Measurements from ENCODE around the gene TBC1D24. TPM values are rescaled to one million over a fixed set of nuclear protein-coding genes. Genes with fewer than 3 reads are reported as not detected.

Gene TBC1D24
- total and polyA plus RNA-seq, 7 experiments from 2014 or later, result 1.7 to 13.5 (median 9.2) TPM

- Histone ChIP-seq H3K4me3 (ENCODE audit: low read length) (no peak overlapping the region), H3K4me1 (ENCODE audit: control insufficient read depth in 2 of 2, insufficient read depth in 2 of 2, low read length in 2 of 2) (peaks cover 0 to 4% of the 10 kb centered on the region in 2 donors), H3K9me3 (ENCODE audit: control insufficient read depth in 2 of 3, low read length in 3 of 3) (no peaks in the 10 kb centered on the region), H3K27me3 (ENCODE audit: control insufficient read depth in 2 of 2, insufficient read depth in 2 of 2, low read length in 2 of 2) (peaks cover 4 to 24% of the 10 kb centered on the region in 2 donors), H3K36me3 (ENCODE audit: control insufficient read depth in 2 of 3, insufficient read depth in 3 of 3, low read length in 3 of 3) (no peaks in the 10 kb centered on the region), H3K27ac (ENCODE audit: low read depth, low read length) (no peak overlapping the region)
- Mint-ChIP-seq H3K4me3 (peak overlapping the region in 2 of 10 donors; percentile 31 to 33), H3K36me3 (peaks cover 0 to 1% (median 0%) of the 10 kb centered on the region in 5 donors), H3K4me1 (peaks cover 4 to 19% (median 8%) of the 10 kb centered on the region in 7 donors), H3K27ac (no peak overlapping the region), H3K27me3 (peaks cover 12 to 51% (median 19%) of the 10 kb centered on the region in 5 donors), H3K9me3 (no peaks in the 10 kb centered on the region)
- POLR2A ChIA-PET, result no interaction called here
- DNase-seq (no peak), ATAC-seq (no peak)
- intact Hi-C loops (cut with micrococcal nuclease), result loop anchor here in 1 of 2 donors (5.0 kb wide), 2 partner anchors 203 to 212 kb away; partner anchors contain the start of genes KCTD5 and RNPS1
- CTCF ChIA-PET, result interaction anchor here (0.6 kb wide), 1 partner anchor 17 kb away, joined by 5 read pairs; no protein-coding TSS in a partner anchor
Observed at GRCh38 chr16:2470234-2470601, 4.7 kb upstream of the TBC1D24 start.

DNA sequence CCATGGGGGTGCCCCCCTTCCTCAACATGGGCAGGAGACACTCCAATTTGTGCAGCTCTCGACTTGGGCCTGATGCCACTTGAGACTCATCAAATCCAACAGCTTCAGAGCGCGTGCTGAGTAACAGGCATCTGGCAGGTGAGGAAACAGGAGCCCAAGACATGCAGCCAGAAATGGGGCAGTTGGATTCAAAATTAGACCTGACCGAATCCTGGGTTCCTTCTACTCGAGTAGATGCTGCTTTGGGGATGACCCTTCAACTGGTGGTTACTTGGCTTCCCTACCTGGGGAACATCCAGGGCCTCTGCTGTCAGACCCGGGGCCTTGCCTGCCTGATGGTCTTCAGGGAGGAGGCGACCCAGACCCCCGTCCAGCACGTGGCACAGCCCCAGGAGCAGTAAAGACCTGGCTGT is 4.3 kb upstream of the TBC1D24 start:
- CTCF ChIA-PET, result interaction anchor here (0.6 kb wide), 1 partner anchor 17 kb away, joined by 5 read pairs; no protein-coding TSS in a partner anchor
- H3K27ac ChIP-seq (ENCODE audit: low read depth, low read length), result no peak overlapping the region
- POLR2A ChIA-PET, result no interaction called here
- no peak for ATAC-seq
- H3K4me1 Mint-ChIP-seq, result peaks cover 4 to 19% (median 8%) of the 10 kb centered on the region in 7 donors
- intact Hi-C loops (cut with micrococcal nuclease), result loop anchor here in 1 of 2 donors (5.0 kb wide), 2 partner anchors 203 to 212 kb away; partner anchors contain the start of genes KCTD5 and RNPS1
- no peaks in the 10 kb centered on the region for H3K9me3 Mint-ChIP-seq
- no peak for DNase-seq
- no peak overlapping the region for H3K27ac Mint-ChIP-seq
- peaks cover 12 to 51% (median 19%) of the 10 kb centered on the region in 5 donors for H3K27me3 Mint-ChIP-seq
- no peak overlapping the region for H3K4me3 ChIP-seq (ENCODE audit: low read length)
- H3K4me1 ChIP-seq (ENCODE audit: control insufficient read depth in 2 of 2, insufficient read depth in 2 of 2, low read length in 2 of 2), result peaks cover under 1 to 5% of the 10 kb centered on the region in 2 donors
- H3K4me3 Mint-ChIP-seq, result peak overlapping the region in 2 of 10 donors; percentile 31 to 33
- peaks cover 0 to 1% (median 0%) of the 10 kb centered on the region in 5 donors for H3K36me3 Mint-ChIP-seq
- no peaks in the 10 kb centered on the region for H3K36me3 ChIP-seq (ENCODE audit: control insufficient read depth in 2 of 3, insufficient read depth in 3 of 3, low read length in 3 of 3)
- H3K9me3 ChIP-seq (ENCODE audit: control insufficient read depth in 2 of 3, low read length in 3 of 3), result no peaks in the 10 kb centered on the region
- H3K27me3 ChIP-seq (ENCODE audit: control insufficient read depth in 2 of 2, insufficient read depth in 2 of 2, low read length in 2 of 2), result peaks cover 4 to 24% of the 10 kb centered on the region in 2 donors

- peaks cover 4 to 23% (median 12%) of the 10 kb centered on the region in 7 donors for H3K4me1 Mint-ChIP-seq
- Histone ChIP-seq H3K27ac (ENCODE audit: low read depth, low read length) (no peak within 1 kb of the TSS), H3K4me3 (ENCODE audit: low read length) (no peak within 1 kb of the TSS), H3K4me1 (ENCODE audit: control insufficient read depth in 2 of 2, insufficient read depth in 2 of 2, low read length in 2 of 2) (peaks cover 5 to 10% of the 10 kb centered on the region in 2 donors), H3K9me3 (ENCODE audit: control insufficient read depth in 2 of 3, low read length in 3 of 3) (no peaks in the 10 kb centered on the region), H3K36me3 (ENCODE audit: control insufficient read depth in 2 of 3, insufficient read depth in 3 of 3, low read length in 3 of 3) (no peaks in the 10 kb centered on the region), H3K27me3 (ENCODE audit: control insufficient read depth in 2 of 2, insufficient read depth in 2 of 2, low read length in 2 of 2) (peaks cover 4 to 24% of the 10 kb centered on the region in 2 donors)
- no peaks in the 10 kb centered on the region for H3K9me3 Mint-ChIP-seq
- peaks cover 12 to 53% (median 19%) of the 10 kb centered on the region in 5 donors for H3K27me3 Mint-ChIP-seq
- H3K27ac Mint-ChIP-seq, result no peak within 1 kb of the TSS
- intact Hi-C loops (cut with micrococcal nuclease), result loop anchor here in 1 of 2 donors (5.0 kb wide), 2 partner anchors 204 to 211 kb away; partner anchors contain the start of genes KCTD5 and RNPS1
- ChIA-PET CTCF (no interaction called here), POLR2A (no interaction called here)
- ATAC-seq (no peak), DNase-seq (peak in 1 of 9 donors; percentile 55)
- peaks cover 0 to 1% (median 0%) of the 10 kb centered on the region in 5 donors for H3K36me3 Mint-ChIP-seq
- H3K4me3 Mint-ChIP-seq, result peak within 1 kb of the TSS in 3 of 10 donors; percentile 33 to 59 (median 34)
Observed at GRCh38 chr16:2471016-2471652, 3.8 kb upstream of the TBC1D24 start, which contains the start of gene NTN3. Gene NTN3, plus strand, starts transcription at chr16:2471297. Its CDS starts 405 bp downstream, at chr16:2471702.

DNA sequence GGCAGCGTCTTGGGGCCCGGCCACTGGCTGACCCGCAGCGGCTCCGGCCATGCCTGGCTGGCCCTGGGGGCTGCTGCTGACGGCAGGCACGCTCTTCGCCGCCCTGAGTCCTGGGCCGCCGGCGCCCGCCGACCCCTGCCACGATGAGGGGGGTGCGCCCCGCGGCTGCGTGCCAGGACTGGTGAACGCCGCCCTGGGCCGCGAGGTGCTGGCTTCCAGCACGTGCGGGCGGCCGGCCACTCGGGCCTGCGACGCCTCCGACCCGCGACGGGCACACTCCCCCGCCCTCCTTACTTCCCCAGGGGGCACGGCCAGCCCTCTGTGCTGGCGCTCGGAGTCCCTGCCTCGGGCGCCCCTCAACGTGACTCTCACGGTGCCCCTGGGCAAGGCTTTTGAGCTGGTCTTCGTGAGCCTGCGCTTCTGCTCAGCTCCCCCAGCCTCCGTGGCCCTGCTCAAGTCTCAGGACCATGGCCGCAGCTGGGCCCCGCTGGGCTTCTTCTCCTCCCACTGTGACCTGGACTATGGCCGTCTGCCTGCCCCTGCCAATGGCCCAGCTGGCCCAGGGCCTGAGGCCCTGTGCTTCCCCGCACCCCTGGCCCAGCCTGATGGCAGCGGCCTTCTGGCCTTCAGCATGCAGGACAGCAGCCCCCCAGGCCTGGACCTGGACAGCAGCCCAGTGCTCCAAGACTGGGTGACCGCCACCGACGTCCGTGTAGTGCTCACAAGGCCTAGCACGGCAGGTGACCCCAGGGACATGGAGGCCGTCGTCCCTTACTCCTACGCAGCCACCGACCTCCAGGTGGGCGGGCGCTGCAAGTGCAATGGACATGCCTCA is 3.1 kb upstream of the TBC1D24 start:
- Histone ChIP-seq H3K27me3 (ENCODE audit: control insufficient read depth in 2 of 2, insufficient read depth in 2 of 2, low read length in 2 of 2) (peaks cover 4 to 24% of the 10 kb centered on the region in 2 donors), H3K4me1 (ENCODE audit: control insufficient read depth in 2 of 2, insufficient read depth in 2 of 2, low read length in 2 of 2) (peaks cover 10 to 11% of the 10 kb centered on the region in 2 donors), H3K9me3 (ENCODE audit: control insufficient read depth in 2 of 3, low read length in 3 of 3) (no peaks in the 10 kb centered on the region), H3K4me3 (ENCODE audit: low read length) (no peak overlapping the region), H3K27ac (ENCODE audit: low read depth, low read length) (no peak overlapping the region), H3K36me3 (ENCODE audit: control insufficient read depth in 2 of 3, insufficient read depth in 3 of 3, low read length in 3 of 3) (no peaks in the 10 kb centered on the region)
- Mint-ChIP-seq H3K27ac (no peak overlapping the region), H3K4me1 (peaks cover 4 to 31% (median 18%) of the 10 kb centered on the region in 7 donors), H3K9me3 (no peaks in the 10 kb centered on the region), H3K27me3 (peaks cover 12 to 52% (median 19%) of the 10 kb centered on the region in 5 donors), H3K36me3 (peaks cover 0 to 1% (median 0%) of the 10 kb centered on the region in 5 donors), H3K4me3 (peak overlapping the region in 2 of 10 donors; percentile 34 to 59)
- ChIA-PET CTCF (no interaction called here), POLR2A (no interaction called here)
- no peak for DNase-seq
- no peak for ATAC-seq
- intact Hi-C loops (cut with micrococcal nuclease), result loop anchor here in 1 of 2 donors (5.0 kb wide), 2 partner anchors 205 to 210 kb away; partner anchors contain the start of genes KCTD5 and RNPS1

DNA sequence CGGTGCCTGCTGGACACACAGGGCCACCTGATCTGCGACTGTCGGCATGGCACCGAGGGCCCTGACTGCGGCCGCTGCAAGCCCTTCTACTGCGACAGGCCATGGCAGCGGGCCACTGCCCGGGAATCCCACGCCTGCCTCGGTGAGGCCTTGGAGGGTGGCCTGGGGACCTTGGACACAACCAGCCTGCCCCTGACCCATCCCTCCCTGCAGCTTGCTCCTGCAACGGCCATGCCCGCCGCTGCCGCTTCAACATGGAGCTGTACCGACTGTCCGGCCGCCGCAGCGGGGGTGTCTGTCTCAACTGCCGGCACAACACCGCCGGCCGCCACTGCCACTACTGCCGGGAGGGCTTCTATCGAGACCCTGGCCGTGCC is 2.5 kb upstream of the TBC1D24 start:
- H3K36me3 ChIP-seq (ENCODE audit: control insufficient read depth in 2 of 3, insufficient read depth in 3 of 3, low read length in 3 of 3), result no peaks in the 10 kb centered on the region
- DNase-seq (no peak), ATAC-seq (no peak)
- Mint-ChIP-seq H3K4me3 (peak overlapping the region in 1 of 10 donors; percentile 79), H3K27me3 (peaks cover 12 to 47% (median 19%) of the 10 kb centered on the region in 5 donors), H3K36me3 (peaks cover 0 to 1% (median 0%) of the 10 kb centered on the region in 5 donors), H3K27ac (no peak overlapping the region), H3K9me3 (no peaks in the 10 kb centered on the region), H3K4me1 (peaks cover 8 to 34% (median 21%) of the 10 kb centered on the region in 7 donors)
- H3K4me3 ChIP-seq (ENCODE audit: low read length), result no peak overlapping the region
- intact Hi-C loops (cut with micrococcal nuclease), result loop anchor here in 1 of 2 donors (5.0 kb wide), 2 partner anchors 205 to 210 kb away; partner anchors contain the start of genes KCTD5 and RNPS1
- peaks cover 4 to 24% of the 10 kb centered on the region in 2 donors for H3K27me3 ChIP-seq (ENCODE audit: control insufficient read depth in 2 of 2, insufficient read depth in 2 of 2, low read length in 2 of 2)
- H3K27ac ChIP-seq (ENCODE audit: low read depth, low read length), result no peak overlapping the region
- CTCF ChIA-PET, result no interaction called here
- POLR2A ChIA-PET, result interaction anchor here (0.5 kb wide), 1 partner anchor 212 kb away, joined by 3 read pairs; no protein-coding TSS in a partner anchor
- H3K9me3 ChIP-seq (ENCODE audit: control insufficient read depth in 2 of 3, low read length in 3 of 3), result no peaks in the 10 kb centered on the region
- peaks cover 11 to 12% of the 10 kb centered on the region in 2 donors for H3K4me1 ChIP-seq (ENCODE audit: control insufficient read depth in 2 of 2, insufficient read depth in 2 of 2, low read length in 2 of 2)

DNA sequence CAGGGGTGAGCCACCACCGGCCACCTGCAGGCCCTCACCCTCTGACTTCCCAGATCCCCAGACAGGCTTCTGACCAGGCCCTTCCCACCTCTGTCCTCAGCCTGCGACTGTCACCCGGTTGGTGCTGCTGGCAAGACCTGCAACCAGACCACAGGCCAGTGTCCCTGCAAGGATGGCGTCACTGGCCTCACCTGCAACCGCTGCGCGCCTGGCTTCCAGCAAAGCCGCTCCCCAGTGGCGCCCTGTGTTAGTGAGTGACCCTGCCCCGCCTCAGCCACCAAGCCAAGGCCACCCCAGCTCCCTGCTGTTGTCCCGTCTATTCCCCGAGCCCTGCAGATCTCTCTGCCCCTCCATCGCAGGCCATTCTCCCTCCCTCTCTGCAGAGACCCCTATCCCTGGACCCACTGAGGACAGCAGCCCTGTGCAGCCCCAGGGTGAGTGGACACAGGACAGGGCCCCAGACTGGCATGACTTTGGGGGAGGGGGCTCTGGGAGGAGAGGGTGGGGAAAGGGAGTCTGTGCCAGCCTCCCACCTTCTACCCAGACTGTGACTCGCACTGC is 2.0 kb upstream of the TBC1D24 start:
- Histone ChIP-seq H3K4me1 (ENCODE audit: control insufficient read depth in 2 of 2, insufficient read depth in 2 of 2, low read length in 2 of 2) (peaks cover 11 to 12% of the 10 kb centered on the region in 2 donors), H3K9me3 (ENCODE audit: control insufficient read depth in 2 of 3, low read length in 3 of 3) (no peaks in the 10 kb centered on the region), H3K27ac (ENCODE audit: low read depth, low read length) (no peak overlapping the region), H3K4me3 (ENCODE audit: low read length) (no peak overlapping the region), H3K27me3 (ENCODE audit: control insufficient read depth in 2 of 2, insufficient read depth in 2 of 2, low read length in 2 of 2) (peaks cover 4 to 24% of the 10 kb centered on the region in 2 donors), H3K36me3 (ENCODE audit: control insufficient read depth in 2 of 3, insufficient read depth in 3 of 3, low read length in 3 of 3) (no peaks in the 10 kb centered on the region)
- Mint-ChIP-seq H3K4me3 (peak overlapping the region; percentile 56 to 85 (median 72)), H3K9me3 (no peaks in the 10 kb centered on the region), H3K4me1 (peaks cover 13 to 36% (median 23%) of the 10 kb centered on the region in 7 donors), H3K27ac (no peak overlapping the region), H3K27me3 (peaks cover 12 to 50% (median 19%) of the 10 kb centered on the region in 5 donors), H3K36me3 (peaks cover 0 to 1% (median 0%) of the 10 kb centered on the region in 5 donors)
- peak in 1 of 9 donors; percentile 21 for DNase-seq
- intact Hi-C loops (cut with micrococcal nuclease), result loop anchor here in 1 of 2 donors (5.0 kb wide), 2 partner anchors 206 to 209 kb away; partner anchors contain the start of genes KCTD5 and RNPS1
- ChIA-PET POLR2A (interaction anchor here (0.5 kb wide), 1 partner anchor 212 kb away, joined by 3 read pairs; no protein-coding TSS in a partner anchor), CTCF (no interaction called here)
- ATAC-seq, result no peak
